Body of pancreas (tissue), 4 donors: Measurements from ENCODE around the gene ADGRD1. TPM values are rescaled to one million over a fixed set of nuclear protein-coding genes. Genes with fewer than 3 reads are reported as not detected.

Experiments used
- ATAC-seq: fragments of 150-250 bp; one replicate; pipeline ENCODE4 v1.9.1; 2016
- DNase-seq, 4 donors: peaks; one replicate each; pipeline ENCODE4 v3.0.0-alpha.2; 2019
- H3K27ac ChIP-seq, 4 donors: fragments of 200-600 bp; sonication (generic); 1 replicate in 3 of 4; 2 replicates in 1 of 4; pipeline versions ENCODE4 v1.5.1 to v1.6.1; 2016 to 2019; ENCODE audit warnings: mild to moderate bottlenecking in 1 of 4, mixed read lengths in 1 of 4, moderate library complexity in 1 of 4
- H3K27me3 ChIP-seq, 2 donors: fragments of 200-600 bp; sonication (generic); one replicate each; pipeline ENCODE4 v1.6.0; 2016; ENCODE audit warnings: mild to moderate bottlenecking in 1 of 2
- H3K36me3 ChIP-seq, 2 donors: fragments of 200-600 bp; sonication (generic); replicated peaks in 1 of 2; 2 replicates each; pipeline ENCODE4 v1.5.1; 2016; ENCODE audit warnings: low read depth in 2 of 2; ENCODE audit not compliant: insufficient read depth in 1 of 2
- H3K4me1 ChIP-seq: fragments of 200-600 bp; sonication (generic); one replicate; pipeline ENCODE4 v1.6.0; 2016
- H3K4me3 ChIP-seq, 2 donors: fragments of 200-600 bp; sonication (generic); 1 replicate in 1 of 2; 2 replicates in 1 of 2; pipeline ENCODE4 v1.5.1; 2016 to 2019
- H3K9me3 ChIP-seq, 3 donors: fragments of 200-600 bp; sonication (generic); 1 replicate in 2 of 3; 2 replicates in 1 of 3; pipeline ENCODE4 v1.5.1; 2016
- CTCF ChIP-seq, 7 experiments: fragments of 450-650 bp in 4 of 7; fragments of 200-600 bp in 3 of 7; sonication (generic) in 3 of 7; IDR thresholded peaks; one replicate each; pipeline ENCODE4 v1.5.1; 2016 to 2019; ENCODE audit warnings: antibody characterized with exemption in 7 of 7
- POLR2A ChIP-seq, 3 donors: fragments of 450-650 bp; IDR thresholded peaks; one replicate each; pipeline ENCODE4 v1.6.1; 2016; ENCODE audit warnings: antibody characterized with exemption in 3 of 3, mild to moderate bottlenecking in 2 of 3
- WGBS, 2 donors: methylation state at CpG; one replicate each; pipeline ENCODE4 v1.1.5; 2017; 5-methylcytosine and 5-hydroxymethylcytosine counted together
- intact Hi-C: fragments of 100-400 bp; cut with DNase I; formaldehyde crosslinking; loops from one replicate; pipeline ENCODE4 v1.15.1; 2023
- total RNA-seq, 2 donors: library from RNA; depleted of rRNA; stranded (reverse); fragments of >200 nt; gene quantifications; one replicate each; pipeline ENCODE4 v1.1.0, GENCODE V29; 2016

ADGRD1 gene
- total RNA-seq, 2 donors from 2014 or later = 4.4 to 4.9 TPM

DNA sequence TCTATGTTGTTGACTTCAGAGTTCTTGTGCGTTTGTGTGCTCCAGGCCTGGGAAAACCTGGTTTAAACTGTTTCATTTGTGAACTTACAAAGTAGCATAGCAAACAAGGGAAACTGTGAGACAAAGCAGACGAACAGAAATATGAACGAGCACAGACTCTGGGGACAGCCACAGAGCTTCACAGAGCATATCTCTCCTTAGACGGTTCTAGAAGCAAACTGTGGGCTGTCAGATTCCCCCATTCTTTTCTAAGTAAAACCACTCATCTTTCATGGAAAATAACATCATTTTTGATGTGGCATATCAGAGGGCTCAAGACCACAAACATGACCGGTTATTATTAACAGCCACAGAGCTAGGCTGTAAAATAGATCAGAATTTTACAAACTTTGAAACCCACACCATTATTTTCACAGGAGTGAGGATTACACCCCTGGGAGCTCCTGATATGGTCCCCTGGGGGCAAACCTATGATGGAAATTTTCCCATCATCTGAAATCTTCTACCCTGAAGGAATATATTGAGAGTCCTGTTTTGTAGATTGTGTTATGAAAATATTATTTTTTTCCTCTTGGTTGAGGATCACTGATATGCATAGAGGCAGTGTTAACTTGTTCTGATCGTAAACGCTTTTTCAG is 102.0 kb downstream of the ADGRD1 start:
- intact Hi-C loops = no loop called here
- H3K9me3 ChIP-seq = no peaks in the 10 kb centered on the region
- no peak overlapping the region for H3K27ac ChIP-seq
- no peaks in the 10 kb centered on the region for H3K27me3 ChIP-seq
- H3K36me3 ChIP-seq = no peaks in the 10 kb centered on the region
- H3K4me1 ChIP-seq = no peaks in the 10 kb centered on the region
- TF ChIP-seq CTCF (IDR thresholded peaks at IDR 0.05) = no peak
- TF ChIP-seq POLR2A (IDR thresholded peaks at IDR 0.05) = no peak
- no peak for ATAC-seq
- H3K4me3 ChIP-seq = no peak overlapping the region
- no peak for DNase-seq
- 70 to 81% methylated on average over 7 of the region's 7 CpGs for WGBS, 2 donors

DNA sequence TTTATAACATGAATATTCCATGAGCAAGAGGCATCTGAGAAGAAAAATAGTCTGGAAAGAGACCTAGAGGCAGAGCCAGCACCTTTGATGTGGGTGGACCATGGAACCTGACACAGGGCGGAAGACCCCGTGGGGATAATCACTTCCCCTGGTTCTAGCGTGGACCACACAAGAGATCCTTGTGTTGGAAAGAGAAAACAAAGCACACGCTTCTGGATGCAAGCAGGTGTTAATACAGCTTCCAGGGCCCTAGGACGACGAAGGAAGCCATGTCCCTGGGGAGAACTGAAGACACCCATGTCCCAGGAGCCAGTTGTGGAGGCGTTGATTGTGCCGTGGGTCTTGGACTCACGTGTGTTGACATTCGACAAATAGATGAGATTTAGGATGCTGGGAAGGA is 102.9 kb downstream of the ADGRD1 start:
- intact Hi-C loops = no loop called here
- Histone ChIP-seq H3K27ac (no peak overlapping the region), H3K4me3 (no peak overlapping the region), H3K36me3 (no peaks in the 10 kb centered on the region), H3K4me1 (no peaks in the 10 kb centered on the region), H3K9me3 (no peaks in the 10 kb centered on the region), H3K27me3 (no peaks in the 10 kb centered on the region)
- WGBS, 2 donors = 72 to 77% methylated on average over 10 of the region's 10 CpGs
- no peak for ATAC-seq
- no peak for TF ChIP-seq POLR2A (IDR thresholded peaks at IDR 0.05)
- TF ChIP-seq CTCF (IDR thresholded peaks at IDR 0.05) = no peak
- DNase-seq = no peak

GRCh38 chr12:131057211-131057721 is 103.6 kb downstream of the ADGRD1 start:
- Histone ChIP-seq H3K4me1 (no peaks in the 10 kb centered on the region), H3K9me3 (no peaks in the 10 kb centered on the region), H3K27ac (no peak overlapping the region), H3K36me3 (no peaks in the 10 kb centered on the region), H3K4me3 (no peak overlapping the region), H3K27me3 (no peaks in the 10 kb centered on the region)
- no peak for DNase-seq
- WGBS, 2 donors = 83 to 87% methylated on average over 25 of the region's 25 CpGs
- intact Hi-C loops = no loop called here
- no peak for ATAC-seq
- no peak for TF ChIP-seq POLR2A (IDR thresholded peaks at IDR 0.05)
- no peak for TF ChIP-seq CTCF (IDR thresholded peaks at IDR 0.05)

GRCh38 chr12:131057722-131058515 is 104.2 kb downstream of the ADGRD1 start:
- TF ChIP-seq POLR2A (IDR thresholded peaks at IDR 0.05) = no peak
- TF ChIP-seq CTCF (IDR thresholded peaks at IDR 0.05) = no peak
- 81 to 82% methylated on average over 11 of the region's 11 CpGs for WGBS, 2 donors
- intact Hi-C loops = no loop called here
- Histone ChIP-seq H3K9me3 (no peaks in the 10 kb centered on the region), H3K36me3 (no peaks in the 10 kb centered on the region), H3K27ac (no peak overlapping the region), H3K4me3 (no peak overlapping the region), H3K4me1 (no peaks in the 10 kb centered on the region), H3K27me3 (no peaks in the 10 kb centered on the region)
- no peak for ATAC-seq
- DNase-seq = no peak
